Cortex of kidney (tissue), 1 donor: Measurements from ENCODE around the gene MPRIP.

ENCODE experiments used
- DNase-seq: peaks from one replicate; lab custom pipeline; 2025; lab: John Stamatoyannopoulos, UW

MPRIP gene

DNA sequence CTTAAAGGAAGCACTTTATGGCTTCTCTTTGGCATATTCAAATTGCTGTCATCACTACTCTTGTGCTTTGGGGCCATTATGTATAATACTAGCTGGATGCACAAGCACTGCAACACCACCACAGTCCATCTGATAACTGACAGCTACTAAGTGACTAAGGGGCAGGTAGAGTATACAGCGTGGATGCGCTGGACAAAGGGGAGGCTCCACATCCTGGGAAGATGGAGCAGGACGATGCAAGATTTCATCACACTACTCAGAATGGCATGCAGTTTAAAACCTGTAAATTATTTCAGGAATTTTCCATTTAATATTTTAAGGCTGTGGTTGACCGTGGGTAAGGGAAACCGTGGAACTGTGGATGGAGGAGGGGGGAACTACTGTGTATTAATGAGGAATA, 25.0 kb downstream of the MPRIP start:
- DNase-seq = no peak

GRCh38 chr17:17069849-17070248, 27.6 kb downstream of the MPRIP start:
- DNase-seq = no peak

DNA sequence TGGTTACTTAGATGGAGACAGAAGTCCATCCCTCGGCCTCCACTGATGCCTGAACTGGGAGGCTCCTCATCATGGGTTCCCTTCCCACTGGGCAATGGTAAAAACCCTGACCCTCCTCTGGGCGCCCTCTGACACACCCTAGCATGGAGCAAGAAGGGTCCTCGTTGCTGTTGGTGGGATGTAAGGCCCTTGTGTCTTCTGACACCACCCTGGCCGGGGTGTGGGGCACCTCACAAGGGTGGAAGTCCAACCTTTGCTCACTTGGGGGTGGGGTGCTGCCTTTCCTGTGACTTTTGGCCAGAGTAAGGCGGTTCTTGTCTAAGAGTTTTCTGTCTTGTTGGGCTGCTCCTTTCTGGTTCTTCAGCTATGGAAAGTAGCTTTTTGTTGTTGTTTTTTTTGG, 28.7 kb downstream of the MPRIP start:
- no peak for DNase-seq

- no peak for DNase-seq
Observed at GRCh38 chr17:17071531-17072360, 29.5 kb downstream of the MPRIP start.

- DNase-seq = no peak
Observed at GRCh38 chr17:17072546-17072945, 30.3 kb downstream of the MPRIP start.

- DNase-seq = no peak
Observed at GRCh38 chr17:17073030-17073564, 30.8 kb downstream of the MPRIP start.

GRCh38 chr17:17073581-17074403, 31.5 kb downstream of the MPRIP start:
- no peak for DNase-seq

DNA sequence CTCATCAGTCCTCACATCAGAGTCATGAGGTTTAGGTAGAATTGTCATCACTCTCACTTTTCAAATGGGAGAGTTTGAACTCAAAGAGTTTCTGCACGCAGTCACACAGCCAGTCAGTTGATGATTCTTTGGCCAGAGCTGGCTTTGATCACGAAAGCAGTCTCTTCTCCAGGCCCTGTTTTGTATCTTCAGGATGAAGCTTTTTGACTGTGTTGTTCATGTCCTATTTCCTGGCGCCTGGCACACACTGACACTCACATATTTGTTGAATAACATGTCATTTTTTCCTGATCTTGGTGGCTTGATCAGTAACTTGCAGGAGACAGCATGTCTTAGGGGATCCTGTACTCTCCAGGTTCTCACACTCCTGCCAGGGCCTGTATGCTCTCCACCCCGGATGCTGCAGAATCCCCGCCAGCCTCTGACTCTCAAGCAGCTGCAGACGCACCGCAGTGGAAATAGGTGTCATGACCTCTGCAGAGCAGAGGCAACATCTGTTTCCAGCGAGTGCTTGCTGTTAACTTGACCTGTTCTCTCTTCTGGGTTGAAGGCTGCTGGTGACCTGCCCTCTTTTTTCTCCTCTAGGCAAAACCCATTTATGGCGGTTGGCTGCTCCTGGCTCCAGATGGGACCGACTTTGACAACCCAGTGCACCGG, 33.0 kb downstream of the MPRIP start:
- DNase-seq = no peak

GRCh38 chr17:17076066-17076465, 33.8 kb downstream of the MPRIP start:
- no peak for DNase-seq

GRCh38 chr17:17077101-17077500, 34.8 kb downstream of the MPRIP start:
- no peak for DNase-seq

DNA sequence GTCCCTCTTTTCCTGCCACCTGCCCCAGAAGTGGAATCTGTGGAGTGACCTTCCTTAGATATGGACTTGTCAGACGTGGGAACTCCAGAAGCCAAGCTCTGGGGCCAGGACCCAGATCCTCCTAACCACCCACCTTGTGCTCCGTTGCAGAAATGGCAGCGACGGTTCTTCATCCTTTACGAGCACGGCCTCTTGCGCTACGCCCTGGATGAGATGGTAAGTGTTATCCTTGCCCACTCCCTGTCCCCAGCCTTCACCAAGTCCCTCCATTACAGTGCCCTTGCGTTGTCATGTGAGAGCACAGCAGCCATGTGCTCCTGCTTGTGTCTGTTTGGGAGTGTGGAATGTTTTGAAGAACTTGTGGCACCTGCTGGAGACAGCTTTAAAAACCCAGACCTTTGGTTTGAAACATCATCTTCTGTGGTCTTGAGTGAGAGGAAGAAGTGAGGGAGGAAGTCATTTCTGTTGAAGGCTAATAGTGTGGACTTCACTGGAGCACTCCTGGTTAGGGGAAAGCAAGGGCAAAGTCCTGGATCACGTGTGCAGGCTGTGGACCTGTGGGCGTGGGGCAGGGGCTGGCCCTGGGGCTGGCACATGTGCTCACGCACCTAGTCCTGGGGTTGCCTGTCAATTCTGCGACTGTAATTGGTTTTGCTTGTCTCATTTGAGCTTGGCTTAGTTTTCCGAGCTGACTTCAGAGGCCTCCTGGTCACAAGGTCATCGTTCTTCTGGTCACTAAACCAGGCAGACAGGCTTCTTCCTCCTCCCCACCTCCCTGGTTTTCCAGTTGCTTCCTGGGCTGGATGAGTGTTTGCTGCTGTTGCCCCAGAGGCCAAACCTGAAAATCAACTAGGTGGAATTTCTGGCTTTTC, 35.8 kb downstream of the MPRIP start:
- DNase-seq = no peak

- no peak for DNase-seq
Observed at GRCh38 chr17:17078832-17079231, 36.6 kb downstream of the MPRIP start.

DNA sequence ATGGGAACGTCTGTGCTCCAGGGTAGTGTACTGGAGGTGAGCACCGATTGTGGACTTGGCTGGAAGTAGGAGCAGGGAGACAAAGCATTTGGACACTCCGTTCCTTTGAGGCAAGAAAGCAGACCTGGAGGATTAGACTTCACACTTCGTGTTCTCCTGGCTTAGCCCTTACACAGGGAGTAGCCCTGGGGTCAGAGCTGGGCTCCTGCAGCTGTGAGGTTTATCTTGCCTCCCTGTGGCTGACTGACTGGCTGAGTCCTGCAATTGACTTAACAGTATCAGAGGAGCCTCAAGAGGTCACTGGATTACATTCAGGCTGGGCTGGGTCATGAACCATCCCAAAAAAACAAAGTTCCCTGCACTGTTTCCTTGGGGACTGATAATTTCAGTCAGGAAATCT, 37.1 kb downstream of the MPRIP start:
- DNase-seq = no peak

- no peak for DNase-seq
Observed at GRCh38 chr17:17079761-17080160, 37.5 kb downstream of the MPRIP start.

- no peak for DNase-seq
Observed at GRCh38 chr17:17080181-17080631, 37.9 kb downstream of the MPRIP start.

GRCh38 chr17:17080781-17081180, 38.5 kb downstream of the MPRIP start:
- DNase-seq = no peak

DNA sequence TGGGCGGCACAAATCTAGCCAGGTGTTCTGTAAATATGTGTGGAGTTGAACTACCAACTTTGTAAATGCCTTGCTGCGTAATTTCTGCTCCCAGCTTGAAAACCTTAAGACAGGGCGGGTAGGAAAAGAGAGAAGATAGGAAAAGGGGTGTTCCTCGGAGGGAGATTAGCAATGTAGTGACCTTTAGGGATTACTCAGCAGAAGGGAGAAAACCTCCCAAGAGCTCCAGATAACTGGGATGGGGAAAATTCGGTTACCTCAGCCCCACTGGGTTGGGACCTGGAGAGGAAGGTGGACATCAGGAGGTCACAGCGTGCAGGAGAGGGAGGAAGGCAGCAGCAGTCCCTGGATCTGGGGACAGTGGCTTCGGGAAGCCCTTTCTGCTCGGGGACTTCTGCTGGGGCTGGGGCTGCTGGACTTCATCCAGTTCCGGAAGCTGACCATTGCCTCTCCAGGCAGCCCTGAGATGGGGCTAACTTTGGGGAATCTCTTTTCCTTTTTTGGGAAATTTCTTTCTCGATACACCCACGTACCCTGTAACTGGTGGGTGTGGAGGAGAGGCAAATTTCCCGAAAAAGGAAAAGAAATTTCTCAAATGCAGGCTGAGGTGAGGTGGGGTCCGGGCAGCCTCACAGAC, 39.2 kb downstream of the MPRIP start:
- no peak for DNase-seq

GRCh38 chr17:17082878-17083277, 40.6 kb downstream of the MPRIP start:
- DNase-seq = no peak

- no peak for DNase-seq
Observed at GRCh38 chr17:17084317-17084835, 42.1 kb downstream of the MPRIP start.

DNA sequence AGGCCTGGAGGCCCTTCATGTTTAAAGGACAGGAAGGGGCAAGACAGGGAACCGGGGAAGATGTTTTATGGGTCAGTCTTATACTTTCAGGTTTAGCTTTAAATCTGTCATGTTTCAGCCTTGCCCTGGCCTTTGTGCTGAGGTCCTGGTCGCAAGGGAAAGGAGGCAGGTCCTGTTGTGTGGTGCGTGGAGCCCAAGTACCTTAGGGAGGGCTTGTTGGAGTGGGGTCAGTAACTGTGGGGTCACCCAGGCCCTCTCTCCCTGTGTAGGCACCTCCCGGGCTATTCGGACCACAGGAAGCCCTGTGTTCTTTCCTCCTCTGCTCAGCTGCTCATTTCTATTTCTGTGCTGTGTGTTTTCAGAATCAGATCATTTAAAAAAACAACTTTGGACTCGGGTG, 42.7 kb downstream of the MPRIP start:
- no peak for DNase-seq

DNA sequence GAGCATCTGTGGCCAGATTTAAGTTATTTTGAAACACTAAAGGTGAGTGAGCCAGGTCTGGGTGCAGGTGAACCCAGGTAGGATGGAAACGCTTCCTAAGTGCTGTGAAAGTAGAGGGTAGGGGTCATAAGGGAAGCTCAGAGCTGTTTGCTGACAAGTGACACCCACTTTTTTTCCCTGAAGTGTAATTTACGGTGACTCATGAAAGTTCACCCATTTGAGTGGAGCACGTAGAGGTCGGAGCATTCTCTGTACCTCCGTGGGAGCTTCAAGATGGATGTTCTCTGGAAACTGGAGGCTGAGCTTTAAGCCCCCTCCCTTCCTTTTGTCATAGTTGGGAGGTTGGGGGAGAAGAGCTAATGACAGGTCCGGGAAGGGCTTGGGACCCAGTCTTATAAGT, 44.3 kb downstream of the MPRIP start:
- no peak for DNase-seq
